Right cardiac atrium (tissue), 5 donors: ENCODE results near the gene TTLL12. TPM values are rescaled to one million over a fixed set of nuclear protein-coding genes. Genes with fewer than 3 reads are reported as not detected.

Experiments used
- ATAC-seq, 2 donors: fragments of 200-7000 bp; cut with Tn5 transposase; one replicate each; pipeline versions ENCODE4 v1.8.0 to v1.9.1; 2020; ENCODE audit warnings: moderate library complexity in 2 of 2, mild to moderate bottlenecking in 1 of 2
- DNase-seq, 3 donors: peaks; one replicate each; pipeline ENCODE4 v3.0.0-alpha.2; 2020
- H3K27ac ChIP-seq: one replicate; pipeline ENCODE4 v1.5.1; 2013; ENCODE audit warnings: mild to moderate bottlenecking, low read length, control low read depth, moderate library complexity
- H3K27me3 ChIP-seq: one replicate; pipeline ENCODE4 v1.6.1; 2013; ENCODE audit not compliant: control insufficient read depth, insufficient read depth
- H3K4me1 ChIP-seq: one replicate; pipeline ENCODE4 v1.6.1; 2013; ENCODE audit warnings: low read length; ENCODE audit not compliant: control insufficient read depth, insufficient read depth
- H3K4me3 ChIP-seq: one replicate; pipeline ENCODE4 v1.5.1; 2013; ENCODE audit warnings: low read length, control low read depth
- H3K9me3 ChIP-seq: one replicate; pipeline ENCODE4 v1.6.1; 2013; ENCODE audit warnings: low read length; ENCODE audit not compliant: control insufficient read depth
- whole genome bisulfite sequencing: extraction: QIAGEN DNeasy Blood & Tissue Kit; methylation state at CpG from one replicate; pipeline ENCODE4 v1.1.7; 2013; 5-methylcytosine and 5-hydroxymethylcytosine counted together
- intact Hi-C, 4 donors: fragments of 100-400 bp; cut with DNase I; formaldehyde crosslinking; loops; one replicate each; pipeline versions ENCODE4 v1.11.0 to v1.14.0; 2022 to 2023
- polyA plus RNA-seq: library from polyadenylated mRNA; stranded (reverse); fragments of 200-250 nt; gene quantifications from one replicate; pipeline ENCODE4 v1.2.3, GENCODE V29; 2013
- total RNA-seq, 4 donors: library from RNA; stranded (reverse); fragmentation: NEBNext Ultra II Directional; extraction: Animal tissue kit (Norgen Biotek cat#: 25700); gene quantifications; one replicate each; pipeline ENCODE4 v1.2.1, GENCODE V29; 2021
- donor health status: healthy with polysubstance abuse.
- donor health status: DM: no; HTN: yes; CAD: no.
- donor health status: DM: no; HTN: no; CAD: no.
- donor health status: DM: no; HTN: yes; CAD: no; lungs with severe emphysema.
- donor health status: DM: yes; HTN: yes; CAD: no.

The TTLL12 gene
- total and polyA plus RNA-seq, 5 donors, result 6.9 to 11.0 (median 10.1) TPM

DNA sequence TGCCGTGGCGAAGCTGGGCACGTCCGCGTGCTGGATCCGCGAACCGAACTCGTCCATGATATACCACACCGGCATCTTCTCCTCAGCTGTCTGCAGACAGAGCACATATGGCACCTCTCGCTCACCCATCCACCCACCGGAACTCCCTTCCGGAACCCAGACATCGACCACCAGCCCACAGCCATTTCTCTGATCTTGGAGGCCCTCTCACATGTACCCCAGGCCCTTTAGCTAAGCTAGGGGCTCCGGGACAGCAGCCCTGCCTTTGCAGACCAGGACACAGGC is 7.1 kb downstream of the TTLL12 start:
- 97% methylated on average over 15 of the region's 15 CpGs for WGBS
- no peak for ATAC-seq
- no peak overlapping the region for H3K27ac ChIP-seq
- H3K27me3 ChIP-seq, result no peaks in the 10 kb centered on the region
- peak in 2 of 3 donors; percentile 11 to 28 for DNase-seq
- intact Hi-C loops, result no loop called here
- no peaks in the 10 kb centered on the region for H3K9me3 ChIP-seq
- no peak overlapping the region for H3K4me3 ChIP-seq
- no peaks in the 10 kb centered on the region for H3K4me1 ChIP-seq

DNA sequence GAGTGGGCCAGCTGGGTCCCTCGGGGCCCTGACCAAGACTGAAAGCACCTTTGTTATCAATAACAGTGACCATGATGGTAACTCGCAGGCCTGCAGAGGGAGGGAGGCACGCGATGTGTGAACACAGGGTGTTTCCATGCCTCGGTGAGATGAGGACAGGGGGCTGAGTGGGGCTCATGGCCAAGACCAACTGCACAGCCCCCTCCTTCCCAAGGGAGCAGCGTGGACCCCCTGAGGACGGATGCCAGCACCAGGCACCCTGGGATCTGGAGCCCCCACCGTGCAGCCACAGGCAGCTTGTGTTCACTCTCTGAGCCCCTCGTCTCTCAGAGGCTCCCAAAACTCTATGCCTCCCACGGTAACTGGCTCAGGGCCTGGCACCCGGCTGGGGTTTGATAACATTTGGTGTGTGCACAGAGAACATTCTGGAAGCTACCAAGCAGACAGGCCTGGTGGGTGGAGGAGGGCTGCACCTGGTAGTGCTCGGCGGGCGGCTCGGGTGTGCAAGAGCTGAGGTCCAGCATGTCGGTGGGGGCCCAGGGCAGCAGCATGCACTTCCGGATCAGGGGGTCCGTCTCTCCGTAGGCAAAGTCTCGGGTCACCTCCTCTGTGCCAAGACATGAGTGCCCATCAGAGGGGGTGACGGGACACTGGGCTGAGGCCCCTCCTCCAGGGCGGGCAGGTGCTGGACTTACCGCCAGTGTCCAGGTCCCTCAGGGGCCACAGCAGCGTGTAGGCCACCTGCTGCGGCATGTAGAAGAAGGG is 7.6 kb downstream of the TTLL12 start:
- no peaks in the 10 kb centered on the region for H3K4me1 ChIP-seq
- WGBS, result 93% methylated on average over 25 of the region's 25 CpGs
- intact Hi-C loops, result no loop called here
- no peaks in the 10 kb centered on the region for H3K9me3 ChIP-seq
- no peak overlapping the region for H3K4me3 ChIP-seq
- no peaks in the 10 kb centered on the region for H3K27me3 ChIP-seq
- H3K27ac ChIP-seq, result no peak overlapping the region
- no peak for ATAC-seq
- peak in 2 of 3 donors; percentile 37 to 51 for DNase-seq

DNA sequence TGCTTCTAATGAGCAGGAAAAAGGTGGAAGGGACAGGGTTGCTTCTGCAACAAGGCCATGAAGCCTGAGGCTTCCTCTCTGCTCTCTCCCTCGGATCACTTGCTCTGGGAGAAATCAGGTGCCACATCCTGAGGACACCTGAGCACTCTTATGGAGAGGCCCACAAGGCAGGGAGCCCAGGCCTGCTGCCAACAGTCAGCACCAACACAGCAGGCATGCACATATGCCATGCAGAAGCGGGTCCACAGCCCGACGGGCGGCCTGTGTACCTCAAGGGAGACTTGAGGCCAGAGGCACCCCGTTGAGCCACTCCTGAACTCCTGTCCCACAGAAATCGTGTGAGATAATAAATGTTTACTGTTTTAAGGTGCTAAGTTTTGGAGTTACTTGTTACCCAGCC is 9.5 kb downstream of the TTLL12 start:
- 92% methylated on average over 7 of the region's 7 CpGs for WGBS
- intact Hi-C loops, result no loop called here

DNA sequence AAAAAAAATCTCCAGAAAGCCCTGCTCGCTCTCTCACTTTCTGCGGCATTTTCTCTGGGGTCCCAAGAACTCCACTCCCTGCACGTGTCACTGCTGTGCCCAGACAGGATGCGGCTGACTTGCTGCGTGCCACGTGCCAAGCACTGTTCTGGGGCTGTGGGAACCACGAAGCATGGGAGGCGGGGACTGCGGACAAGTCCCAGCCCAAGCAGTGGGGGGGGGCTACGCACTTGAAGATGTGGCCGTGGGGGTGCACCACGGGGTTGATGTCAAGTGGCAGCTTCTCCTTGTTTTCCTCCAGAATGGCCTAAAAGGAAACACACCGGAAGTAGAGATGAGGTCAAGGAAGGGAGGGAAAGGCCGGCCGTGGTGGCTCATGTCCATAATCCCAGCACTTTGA is 10.8 kb downstream of the TTLL12 start:
- H3K27me3 ChIP-seq, result no peaks in the 10 kb centered on the region
- no peaks in the 10 kb centered on the region for H3K9me3 ChIP-seq
- H3K4me3 ChIP-seq, result no peak overlapping the region
- H3K4me1 ChIP-seq, result no peaks in the 10 kb centered on the region
- no peak overlapping the region for H3K27ac ChIP-seq
- peak in 2 of 3 donors; percentile 42 to 52 for DNase-seq
- WGBS, result 74% methylated on average over 15 of the region's 15 CpGs
- no peak for ATAC-seq
- intact Hi-C loops, result no loop called here

More for the DNA sequence above, 9.5 kb downstream of the TTLL12 start:
- Histone ChIP-seq H3K9me3 (no peaks in the 10 kb centered on the region), H3K4me1 (no peaks in the 10 kb centered on the region), H3K4me3 (no peak overlapping the region), H3K27me3 (no peaks in the 10 kb centered on the region), H3K27ac (no peak overlapping the region)
- ATAC-seq (no peak), DNase-seq (peak in 2 of 3 donors; percentile 33 to 43)

DNA sequence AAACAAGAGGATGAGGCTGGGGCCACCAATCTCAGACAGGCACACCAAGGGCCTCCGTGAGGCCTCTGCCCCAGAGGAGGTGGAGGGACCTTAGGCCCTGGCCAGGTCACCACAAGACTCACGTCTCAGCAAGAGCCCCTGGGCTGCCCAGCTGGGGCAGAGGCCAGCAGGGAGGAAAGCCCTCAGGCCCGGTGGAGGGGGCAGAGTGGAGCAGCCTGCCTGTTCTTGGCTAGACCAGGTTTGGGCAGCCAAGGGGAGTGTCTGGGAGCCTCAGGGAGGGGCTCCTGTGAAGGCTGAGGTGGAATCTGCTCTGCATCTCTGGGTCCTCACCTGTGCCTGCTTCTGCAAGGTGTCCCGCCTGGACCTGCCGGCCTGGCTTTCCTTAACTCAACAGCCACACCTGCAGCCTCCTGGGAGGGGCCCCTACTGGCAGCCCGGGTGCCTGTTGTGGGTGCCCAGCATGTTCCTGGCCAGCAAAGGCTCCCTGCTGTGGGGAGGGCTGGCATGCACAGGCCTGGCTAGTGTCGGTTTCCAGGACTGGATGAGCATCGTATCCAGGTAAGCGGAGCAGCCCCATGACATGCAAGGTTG is 11.9 kb downstream of the TTLL12 start:
- 92% methylated on average over 9 of the region's 9 CpGs for WGBS
- no peaks in the 10 kb centered on the region for H3K4me1 ChIP-seq
- DNase-seq (peak in 2 of 3 donors; percentile 22 to 45), ATAC-seq (no peak)
- H3K9me3 ChIP-seq, result no peaks in the 10 kb centered on the region
- no peak overlapping the region for H3K4me3 ChIP-seq
- H3K27me3 ChIP-seq, result no peaks in the 10 kb centered on the region
- intact Hi-C loops, result no loop called here
- H3K27ac ChIP-seq, result no peak overlapping the region

DNA sequence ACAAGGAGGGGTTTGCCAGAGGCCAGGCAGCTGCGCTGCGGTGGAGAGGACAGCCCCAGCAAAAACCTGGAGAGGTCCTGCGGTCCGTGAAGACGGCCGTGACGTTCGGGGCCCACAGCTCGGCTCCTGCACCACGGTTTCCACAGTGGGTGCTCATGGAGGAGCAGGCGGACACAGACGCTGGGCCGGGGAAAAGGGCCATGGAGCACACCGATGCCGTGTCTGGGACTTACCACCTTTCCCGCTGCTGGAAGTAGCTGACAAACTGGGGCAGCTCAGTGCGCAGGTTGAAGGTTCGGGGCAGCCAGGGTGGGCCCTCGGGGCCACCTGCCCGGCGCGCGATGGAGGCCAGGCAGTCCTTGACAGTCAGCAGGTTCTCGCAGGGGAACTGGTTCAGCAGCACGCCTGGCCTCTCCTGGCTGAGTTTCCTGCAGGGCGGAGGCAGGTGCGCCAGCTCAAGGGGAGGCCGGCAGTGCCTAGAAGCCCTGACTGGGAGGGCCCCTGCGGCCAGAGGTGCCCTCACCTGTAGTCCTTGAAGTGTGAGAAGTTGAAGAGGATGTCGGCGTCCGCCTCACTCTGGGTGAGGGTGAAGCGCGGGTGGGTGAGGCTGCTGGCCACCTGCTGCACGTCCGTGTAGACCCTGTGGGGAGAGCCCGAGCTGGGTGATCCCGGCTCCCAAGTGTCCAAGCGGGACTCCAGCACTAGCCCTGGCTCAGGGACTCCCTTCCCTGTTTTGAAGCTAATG is 12.8 kb downstream of the TTLL12 start:
- no peak overlapping the region for H3K4me3 ChIP-seq
- no peaks in the 10 kb centered on the region for H3K27me3 ChIP-seq
- 96% methylated on average over 39 of the region's 39 CpGs for WGBS
- H3K4me1 ChIP-seq, result no peaks in the 10 kb centered on the region
- H3K27ac ChIP-seq, result no peak overlapping the region
- ATAC-seq, result no peak
- H3K9me3 ChIP-seq, result no peaks in the 10 kb centered on the region
- peak in 2 of 3 donors; percentile 35 to 54 for DNase-seq
- intact Hi-C loops, result no loop called here

DNA sequence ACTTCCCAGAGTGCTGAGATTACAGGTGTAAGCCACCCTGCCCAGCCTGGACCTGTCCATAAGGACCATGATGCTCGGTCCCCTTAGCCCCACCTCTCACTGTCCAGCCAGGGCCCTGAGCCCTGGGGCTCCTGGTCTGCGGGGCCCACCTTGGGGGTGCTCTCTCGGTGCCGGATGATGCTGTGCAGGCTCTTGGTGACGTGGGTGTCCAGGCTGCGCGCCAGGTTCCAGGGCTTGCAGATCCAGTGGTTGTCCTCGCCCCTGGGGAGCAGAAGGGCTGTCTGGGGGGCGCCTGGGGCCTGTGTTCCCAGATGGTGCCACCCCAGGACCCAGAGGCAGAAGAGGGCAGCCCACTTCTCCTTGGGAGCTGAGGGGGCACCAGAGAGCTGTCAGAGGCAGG is 13.4 kb downstream of the TTLL12 start:
- Histone ChIP-seq H3K4me3 (no peak overlapping the region), H3K9me3 (no peaks in the 10 kb centered on the region), H3K4me1 (no peaks in the 10 kb centered on the region), H3K27me3 (no peaks in the 10 kb centered on the region), H3K27ac (no peak overlapping the region)
- peak in 2 of 3 donors; percentile 41 to 65 for DNase-seq
- ATAC-seq, result no peak
- 95% methylated on average over 9 of the region's 9 CpGs for WGBS
- intact Hi-C loops, result no loop called here

DNA sequence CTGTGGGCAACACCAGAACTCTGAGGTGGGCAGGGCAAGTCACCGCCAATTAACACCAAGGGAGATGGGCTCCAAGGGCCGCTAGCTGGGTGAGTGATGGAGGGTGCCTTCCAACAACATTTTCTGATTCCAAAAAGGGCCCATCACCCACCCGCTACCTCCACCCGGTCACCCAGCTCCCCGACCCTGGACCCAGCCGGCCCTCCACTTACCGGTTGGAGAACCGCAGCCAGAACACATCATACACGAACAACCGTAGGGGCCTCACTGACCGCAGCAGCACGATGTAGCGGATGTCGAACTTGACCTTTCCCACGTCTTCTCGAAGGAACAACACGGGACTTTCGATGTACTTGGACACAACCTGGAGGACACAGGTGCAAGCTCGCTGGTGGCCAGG is 14.7 kb downstream of the TTLL12 start:
- WGBS, result 96% methylated on average over 19 of the region's 19 CpGs
- intact Hi-C loops, result no loop called here
- Histone ChIP-seq H3K4me3 (no peak overlapping the region), H3K9me3 (no peaks in the 10 kb centered on the region), H3K27me3 (no peaks in the 10 kb centered on the region), H3K27ac (no peak overlapping the region), H3K4me1 (no peaks in the 10 kb centered on the region)
- ATAC-seq (no peak), DNase-seq (peak in 2 of 3 donors; percentile 19 to 31)

DNA sequence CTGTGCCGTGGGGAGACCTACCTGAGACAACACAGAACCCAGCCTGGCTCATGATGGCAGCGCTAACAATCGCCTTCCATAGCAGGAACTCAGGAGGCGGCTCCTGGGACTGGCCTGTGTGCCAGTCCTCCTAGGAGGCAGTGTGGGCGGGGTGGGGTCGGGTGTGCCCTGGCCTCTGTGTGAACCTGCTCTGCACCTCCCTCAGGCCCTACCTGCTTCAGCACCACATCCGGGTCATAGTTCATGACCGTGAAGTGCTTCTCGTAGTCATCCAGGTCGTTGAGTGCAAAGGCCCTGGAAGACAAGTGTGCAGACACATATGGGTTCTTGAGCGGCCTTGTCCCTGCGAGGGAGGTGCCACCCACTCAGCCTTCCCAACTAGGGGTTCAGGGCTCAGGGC is 15.3 kb downstream of the TTLL12 start:
- H3K4me1 ChIP-seq, result no peaks in the 10 kb centered on the region
- no peaks in the 10 kb centered on the region for H3K27me3 ChIP-seq
- intact Hi-C loops, result no loop called here
- DNase-seq, result peak in 2 of 3 donors; percentile 23 to 34
- H3K9me3 ChIP-seq, result no peaks in the 10 kb centered on the region
- no peak overlapping the region for H3K27ac ChIP-seq
- peak in 1 of 2 donors; percentile 17 for ATAC-seq
- WGBS, result 88% methylated on average over 12 of the region's 12 CpGs
- no peak overlapping the region for H3K4me3 ChIP-seq

DNA sequence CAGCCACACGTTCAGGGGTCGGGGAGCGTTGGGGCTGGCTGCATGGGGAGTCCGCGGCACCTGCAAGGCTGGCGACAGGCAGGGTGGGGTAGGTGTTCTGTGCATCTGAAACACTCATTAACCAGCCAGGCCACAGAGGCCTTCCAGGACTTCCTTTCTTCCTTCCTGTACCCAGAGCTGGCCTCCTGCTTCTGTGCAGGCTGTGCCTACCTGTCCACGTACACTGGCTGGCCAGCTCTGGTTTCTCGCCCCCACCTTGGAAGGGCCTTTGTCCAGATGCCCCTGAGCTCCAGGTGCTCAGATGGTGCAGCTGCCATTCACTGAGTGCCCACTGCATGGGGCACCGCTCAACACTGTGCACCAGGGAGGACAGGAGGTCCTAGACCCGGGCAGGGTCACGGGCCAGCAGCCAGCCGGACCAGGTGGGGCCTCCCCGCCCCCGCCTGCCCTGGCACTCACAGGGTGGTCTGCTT is 15.9 kb downstream of the TTLL12 start:
- intact Hi-C loops, result no loop called here
- WGBS, result 84% methylated on average over 14 of the region's 14 CpGs
- Histone ChIP-seq H3K4me3 (no peak overlapping the region), H3K4me1 (no peaks in the 10 kb centered on the region), H3K9me3 (no peaks in the 10 kb centered on the region), H3K27me3 (no peaks in the 10 kb centered on the region), H3K27ac (no peak overlapping the region)
- ATAC-seq (no peak), DNase-seq (peak in 2 of 3 donors; percentile 34 to 40)

DNA sequence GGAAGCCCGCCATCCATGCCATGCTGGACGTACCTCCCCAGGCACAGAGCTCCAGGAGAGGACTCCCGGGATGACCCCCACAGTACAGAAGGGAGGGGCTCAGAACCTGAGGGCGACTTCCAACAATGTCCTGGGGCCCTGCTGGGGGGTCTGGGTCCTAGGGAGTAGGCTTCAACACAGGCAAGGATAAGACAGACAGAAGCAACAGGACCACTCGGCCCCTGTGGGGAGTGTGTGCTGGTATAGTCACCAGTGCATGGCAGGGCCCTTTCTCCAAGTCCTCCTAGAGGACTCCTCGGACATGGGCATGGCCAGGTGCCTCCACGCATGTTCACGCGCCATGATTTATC is 16.8 kb downstream of the TTLL12 start:
- H3K27ac ChIP-seq, result no peak overlapping the region

More for the DNA sequence above, 16.8 kb downstream of the TTLL12 start:
- Histone ChIP-seq H3K27me3 (no peaks in the 10 kb centered on the region), H3K9me3 (no peaks in the 10 kb centered on the region), H3K4me3 (no peak overlapping the region), H3K4me1 (no peaks in the 10 kb centered on the region)
- 92% methylated on average over 9 of the region's 9 CpGs for WGBS
- intact Hi-C loops, result no loop called here
- no peak for ATAC-seq
- DNase-seq, result no peak
